Ascending aorta (tissue), 2 donors: ENCODE data around the gene LANCL2. TPM values are rescaled to one million over a fixed set of nuclear protein-coding genes. Genes with fewer than 3 reads are reported as not detected.

ENCODE experiments used
- DNase-seq, 2 donors: peaks; one replicate each; pipeline ENCODE4 v3.0.0-alpha.2; 2019; ENCODE audit warnings: low spot score in 2 of 2
- H3K27ac ChIP-seq, 2 donors: fragments of 200-600 bp; sonication (generic); one replicate each; pipeline ENCODE4 v1.5.1; 2016 to 2017; ENCODE audit warnings: mild to moderate bottlenecking in 1 of 2
- H3K27me3 ChIP-seq: fragments of 200-600 bp; sonication (generic); one replicate; pipeline ENCODE4 v1.5.1; 2017
- H3K36me3 ChIP-seq, 2 donors: fragments of 200-600 bp; sonication (generic); one replicate each; pipeline ENCODE4 v1.5.1; 2016
- H3K4me1 ChIP-seq, 2 donors: fragments of 200-600 bp; sonication (generic); one replicate each; pipeline ENCODE4 v1.5.1; 2016 to 2017; ENCODE audit warnings: mild to moderate bottlenecking in 1 of 2
- H3K4me3 ChIP-seq, 2 donors: fragments of 200-600 bp; sonication (generic); one replicate each; pipeline ENCODE4 v1.5.1; 2016 to 2017; ENCODE audit warnings: mild to moderate bottlenecking in 1 of 2
- H3K9me3 ChIP-seq, 2 donors: fragments of 200-600 bp; sonication (generic); one replicate each; pipeline ENCODE4 v1.5.1; 2016
- CTCF ChIP-seq, 3 experiments: fragments of 200-600 bp in 2 of 3; fragments of 450-650 bp in 1 of 3; sonication (generic) in 2 of 3; IDR thresholded peaks; one replicate each; pipeline ENCODE4 v1.5.1; 2016 to 2019; ENCODE audit warnings: antibody characterized with exemption in 3 of 3, mild to moderate bottlenecking in 1 of 3, moderate library complexity in 1 of 3
- intact Hi-C: fragments of 100-400 bp; cut with DNase I; formaldehyde crosslinking; loops from one replicate; pipeline ENCODE4 v1.15.1; 2023
- total RNA-seq: library from RNA; depleted of rRNA; stranded (reverse); fragments of >200 nt; gene quantifications from one replicate; pipeline ENCODE4 v1.1.0, GENCODE V29; 2016

Gene LANCL2
- total RNA-seq, 1 donor from 2014 or later: 12.9 TPM

- Histone ChIP-seq H3K9me3 (no peaks in the 10 kb centered on the region), H3K36me3 (no peaks in the 10 kb centered on the region), H3K4me3 (no peak overlapping the region), H3K27me3 (no peaks in the 10 kb centered on the region), H3K27ac (no peak overlapping the region), H3K4me1 (no peaks in the 10 kb centered on the region)
- intact Hi-C loops: no loop called here
- no peak for TF ChIP-seq CTCF (IDR thresholded peaks at IDR 0.05)
- no peak for DNase-seq
Measured at GRCh38 chr7:55438757-55439525, 73.8 kb downstream of the LANCL2 start.

DNA sequence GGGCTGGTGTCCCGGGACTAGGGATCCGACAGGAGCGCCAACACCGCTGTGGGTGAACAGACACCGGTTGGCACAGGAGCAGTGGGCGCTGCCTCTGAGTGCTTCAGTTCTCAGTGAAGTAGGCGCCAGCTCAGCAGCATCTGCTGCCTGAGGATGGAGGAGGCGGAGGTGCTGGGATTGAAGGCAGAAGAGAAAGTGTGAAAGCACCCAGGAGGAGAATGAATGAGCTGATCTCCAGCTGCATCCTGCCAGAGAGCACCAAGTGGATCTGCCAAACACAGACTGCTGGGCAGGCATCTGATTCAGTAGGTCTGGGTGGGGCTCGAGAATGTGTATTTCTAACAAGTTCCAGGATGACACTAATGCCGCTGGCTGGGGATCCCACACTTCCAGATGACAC, 74.5 kb downstream of the LANCL2 start:
- Histone ChIP-seq H3K27ac (no peak overlapping the region), H3K9me3 (no peaks in the 10 kb centered on the region), H3K4me3 (no peak overlapping the region), H3K4me1 (no peaks in the 10 kb centered on the region), H3K36me3 (no peaks in the 10 kb centered on the region), H3K27me3 (no peaks in the 10 kb centered on the region)
- no peak for TF ChIP-seq CTCF (IDR thresholded peaks at IDR 0.05)
- intact Hi-C loops: no loop called here
- DNase-seq: no peak

DNA sequence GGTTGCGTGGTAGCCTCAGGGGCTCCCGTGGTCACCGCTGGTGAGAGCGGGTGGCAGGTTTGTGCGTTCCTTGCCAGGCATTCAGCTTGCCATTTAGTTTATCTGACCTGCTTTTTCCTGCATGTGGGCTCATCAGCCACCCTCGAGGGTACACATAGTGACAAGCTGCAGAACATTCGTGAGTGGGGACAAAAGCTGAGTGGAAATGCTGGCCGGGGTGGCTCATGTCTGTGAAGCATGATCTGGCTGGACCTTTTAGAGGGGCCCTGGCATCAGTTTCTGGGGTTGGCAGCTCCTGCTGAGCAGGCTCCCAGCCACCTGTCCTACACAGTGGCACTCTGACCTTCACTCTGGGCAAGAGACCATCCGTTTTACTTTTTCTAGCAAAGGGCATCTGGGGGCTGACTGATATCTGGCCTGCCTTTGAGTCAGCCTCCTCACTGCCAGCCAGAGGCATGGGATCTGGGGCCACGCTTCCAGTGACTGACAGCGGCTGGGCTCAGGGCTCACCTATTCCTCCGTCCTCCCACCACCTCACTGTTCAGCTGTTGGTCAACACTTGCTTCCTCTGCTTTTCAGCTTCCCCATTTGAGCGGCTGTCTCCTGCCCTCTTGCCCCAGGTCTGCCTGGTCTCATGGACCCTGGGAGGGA, 75.0 kb downstream of the LANCL2 start:
- Histone ChIP-seq H3K9me3 (no peaks in the 10 kb centered on the region), H3K27me3 (no peaks in the 10 kb centered on the region), H3K36me3 (no peaks in the 10 kb centered on the region), H3K4me1 (no peaks in the 10 kb centered on the region), H3K27ac (no peak overlapping the region), H3K4me3 (no peak overlapping the region)
- TF ChIP-seq CTCF (IDR thresholded peaks at IDR 0.05): no peak
- no peak for DNase-seq
- intact Hi-C loops: no loop called here

DNA sequence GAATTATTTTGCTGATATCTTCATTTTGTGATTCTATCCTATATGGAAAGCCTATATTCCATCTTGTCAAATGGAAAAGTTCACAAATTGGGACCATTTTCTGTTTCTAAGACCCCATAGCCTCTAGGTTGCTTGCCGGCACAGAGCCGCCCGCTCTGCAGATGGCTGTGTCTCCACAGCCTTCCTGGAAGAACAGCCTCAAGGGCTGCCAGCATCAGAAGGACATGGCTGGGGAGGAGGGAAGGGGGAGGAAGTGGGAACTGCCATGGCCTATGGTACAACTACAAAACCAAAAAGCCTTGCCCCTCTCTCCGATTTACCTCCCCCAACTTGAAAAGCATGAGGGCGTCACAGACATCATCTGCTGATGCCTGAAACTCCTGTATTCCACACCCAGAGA, 75.9 kb downstream of the LANCL2 start:
- no peak for TF ChIP-seq CTCF (IDR thresholded peaks at IDR 0.05)
- no peaks in the 10 kb centered on the region for H3K27me3 ChIP-seq
- no peak for DNase-seq
- intact Hi-C loops: no loop called here
- H3K27ac ChIP-seq: no peak overlapping the region
- no peaks in the 10 kb centered on the region for H3K4me1 ChIP-seq
- H3K9me3 ChIP-seq: no peaks in the 10 kb centered on the region
- no peak overlapping the region for H3K4me3 ChIP-seq
- H3K36me3 ChIP-seq: no peaks in the 10 kb centered on the region

GRCh38 chr7:55441774-55442522, 76.8 kb downstream of the LANCL2 start:
- H3K4me3 ChIP-seq: no peak overlapping the region
- no peaks in the 10 kb centered on the region for H3K4me1 ChIP-seq
- intact Hi-C loops: no loop called here
- no peaks in the 10 kb centered on the region for H3K9me3 ChIP-seq
- no peak overlapping the region for H3K27ac ChIP-seq
- no peak for DNase-seq
- no peak for TF ChIP-seq CTCF (IDR thresholded peaks at IDR 0.05)
- H3K27me3 ChIP-seq: no peaks in the 10 kb centered on the region
- no peaks in the 10 kb centered on the region for H3K36me3 ChIP-seq
